GM21529 (cell line): Measurements from ENCODE around the gene MYT1.
"Not testable (repeated sequence)": the region's sequence is repeated elsewhere in the genome, so short reads cannot be mapped to it uniquely, and the experiment has no call there.

Source experiments
- ATAC-seq: cut with Tn5 transposase; IDR thresholded peaks from one replicate; pipeline ENCODE4 v1.9.1; 2021; ENCODE audit not compliant: unreplicated experiment

MYT1 gene

DNA sequence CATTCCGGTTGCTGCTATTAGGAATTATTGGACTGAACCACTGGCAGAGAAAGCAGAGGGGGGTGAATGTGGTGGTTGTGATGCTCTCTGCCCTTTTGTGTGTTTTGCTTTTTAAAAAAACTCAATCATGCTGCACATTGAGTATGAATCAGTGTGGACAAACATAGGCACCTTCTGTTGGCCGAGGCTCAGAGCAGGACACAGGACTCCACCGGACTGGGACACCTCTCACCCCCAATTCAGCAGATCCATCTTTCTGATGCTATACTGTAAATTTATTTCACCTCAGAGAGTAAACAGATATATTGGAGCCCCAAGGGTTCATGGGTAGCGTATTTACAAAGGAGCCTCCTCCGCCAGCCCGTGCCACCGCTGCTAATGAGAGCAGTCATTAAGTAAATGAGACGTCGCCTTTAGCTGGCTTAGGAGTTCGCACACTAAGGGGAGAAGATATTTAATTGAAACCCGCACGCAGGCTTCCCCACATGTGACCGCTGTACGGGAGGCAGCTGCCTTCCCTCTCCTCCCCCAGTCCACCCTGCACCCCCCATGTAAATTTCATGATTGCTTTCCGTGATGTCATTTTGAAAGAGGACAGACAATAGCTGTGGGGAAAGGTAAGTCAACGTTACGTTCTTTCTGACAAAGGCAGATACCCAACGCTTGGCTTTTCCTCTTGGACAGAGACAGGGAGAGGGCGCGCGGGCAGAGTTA, at the start of gene MYT1:
Gene MYT1, plus strand, starts transcription at position 330 of the 714 bp plus-strand sequence. CDS start 34,410 bp downstream, outside the sequence.
- no peak for ATAC-seq

DNA sequence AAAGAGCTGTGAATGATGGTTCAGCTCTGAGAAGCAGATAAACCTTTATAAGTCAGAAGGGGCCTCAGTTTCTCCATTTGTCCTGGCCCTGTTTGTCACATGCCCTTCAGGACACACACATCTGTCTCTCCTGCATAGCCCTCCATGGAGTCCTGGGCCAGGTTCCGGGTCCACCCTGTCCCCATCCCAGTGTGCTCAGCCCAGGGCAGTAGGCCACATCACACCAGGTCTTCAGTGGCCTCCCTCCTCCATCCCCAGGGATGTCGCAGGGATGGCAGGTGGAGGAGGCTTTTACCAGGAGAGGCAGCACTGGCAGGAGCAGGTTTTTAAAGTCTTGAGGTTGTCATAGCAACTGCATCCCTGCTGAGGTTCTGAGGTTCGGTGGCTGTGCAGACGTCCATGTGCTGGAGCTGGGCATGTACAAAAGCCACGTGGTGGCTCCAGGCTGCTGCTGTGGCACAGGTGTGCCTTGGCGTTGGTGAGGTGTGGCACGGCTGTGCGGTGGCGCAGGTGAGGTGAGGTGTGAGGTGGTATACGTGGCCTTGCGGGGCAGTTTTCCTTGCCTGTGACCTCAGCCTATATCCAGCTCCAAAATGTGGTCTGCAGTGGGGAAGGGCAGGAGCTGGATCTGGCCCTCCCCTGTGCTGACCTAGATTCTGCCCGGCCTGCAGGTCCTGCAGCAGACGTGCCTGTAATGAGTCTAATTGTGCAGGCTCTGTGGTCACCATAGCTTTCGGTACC, 48.9 kb upstream of the MYT1 start:
- no peak for ATAC-seq

DNA sequence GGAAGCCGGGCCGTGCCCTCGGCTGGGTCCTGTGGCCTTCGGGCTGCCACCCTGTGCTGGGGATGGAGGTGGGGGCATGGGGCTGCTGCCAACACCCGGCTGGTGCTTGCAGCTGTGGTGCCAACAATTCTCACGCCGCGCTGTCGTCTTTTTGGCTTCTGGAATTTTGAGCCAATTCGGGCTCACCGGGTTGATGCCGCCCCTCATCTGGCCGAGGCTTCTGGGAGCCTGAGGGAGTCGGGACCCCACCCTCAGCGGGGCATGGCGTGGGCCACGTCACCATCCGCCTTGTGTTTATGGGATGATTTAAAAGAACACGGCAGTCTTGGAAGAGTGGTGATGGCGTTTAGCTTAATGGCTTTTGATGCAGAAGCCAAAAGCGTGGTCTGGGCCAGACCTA, 48.2 kb upstream of the MYT1 start:
- ATAC-seq: no peak

DNA sequence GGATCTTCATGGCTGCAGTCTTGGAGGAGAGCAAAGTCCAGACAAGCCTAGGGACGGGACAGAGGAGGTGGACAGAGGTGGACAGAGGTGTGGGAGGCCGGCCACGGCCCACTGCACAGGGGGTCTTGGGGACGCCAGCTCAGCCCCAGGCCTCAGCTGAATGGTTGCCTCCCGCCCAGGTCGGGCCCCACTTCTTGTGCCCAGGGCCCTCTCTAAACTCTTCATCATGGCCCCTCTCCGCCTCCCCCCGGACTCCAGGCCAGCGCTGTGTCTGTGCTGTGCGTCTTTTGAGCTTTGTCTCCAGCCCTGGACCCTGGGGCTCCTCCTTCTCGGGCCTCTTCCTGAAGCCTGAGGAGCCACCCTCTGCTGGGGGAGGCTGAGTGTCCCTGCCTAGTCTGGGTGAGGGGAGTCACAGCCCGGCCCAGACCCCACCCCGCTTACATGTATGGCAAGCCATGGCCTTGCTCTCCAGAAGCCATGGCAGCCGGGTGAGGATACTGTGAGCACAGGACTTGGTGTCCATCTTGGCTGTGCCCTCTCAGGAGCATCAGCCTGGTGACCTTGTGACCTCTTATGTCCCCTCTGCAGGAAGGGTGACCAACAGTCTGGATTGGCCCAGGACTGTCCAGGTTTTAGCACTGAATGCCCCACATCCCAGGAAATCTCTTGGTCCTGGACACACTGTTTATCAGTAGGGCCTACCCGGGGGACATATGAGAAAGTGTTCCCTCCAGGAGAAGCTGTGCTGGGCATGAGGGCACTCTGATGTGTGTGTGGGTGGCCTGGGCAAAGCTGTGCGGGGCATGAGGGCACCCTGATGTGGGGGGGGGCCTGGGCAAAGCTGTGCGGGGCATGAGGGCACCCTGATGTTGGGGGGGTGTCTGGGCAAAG, 47.5 kb upstream of the MYT1 start:
- no peak for ATAC-seq

DNA sequence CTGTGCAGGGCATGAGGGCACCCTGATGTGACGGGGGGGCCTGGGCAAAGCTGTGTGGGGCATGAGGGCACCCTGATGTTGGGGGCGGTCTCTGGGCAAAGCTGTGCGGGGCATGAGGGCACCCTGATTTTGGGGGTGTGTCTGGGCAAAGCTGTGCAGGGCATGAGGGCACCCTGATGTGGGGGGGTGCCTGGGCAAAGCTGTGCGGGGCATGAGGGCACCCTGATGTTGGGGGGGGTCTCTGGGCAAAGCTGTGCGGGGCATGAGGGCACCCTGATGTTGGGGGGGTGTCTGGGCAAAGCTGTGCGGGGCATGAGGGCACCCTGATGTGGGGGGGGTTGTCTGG, 46.8 kb upstream of the MYT1 start:
- ATAC-seq: not testable (repeated sequence)

DNA sequence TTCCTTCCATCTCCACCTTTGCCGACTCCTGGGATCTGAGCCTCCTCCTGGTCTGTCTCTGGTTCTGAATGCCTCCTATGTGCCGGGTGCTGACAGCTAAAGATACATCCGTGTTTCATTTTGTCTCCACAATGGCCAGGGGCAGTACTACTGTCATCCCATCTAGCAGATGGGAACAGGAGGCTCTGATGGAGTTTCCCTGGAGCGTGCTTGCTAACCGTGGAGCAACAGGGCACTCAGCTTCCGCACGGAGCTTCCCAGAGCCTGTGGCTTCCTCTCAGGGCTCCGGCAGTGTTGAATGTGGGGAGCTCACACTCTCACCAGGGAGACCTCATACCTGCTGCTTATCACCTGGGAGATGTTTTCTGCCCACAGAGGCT, 45.0 kb upstream of the MYT1 start:
- no peak for ATAC-seq

DNA sequence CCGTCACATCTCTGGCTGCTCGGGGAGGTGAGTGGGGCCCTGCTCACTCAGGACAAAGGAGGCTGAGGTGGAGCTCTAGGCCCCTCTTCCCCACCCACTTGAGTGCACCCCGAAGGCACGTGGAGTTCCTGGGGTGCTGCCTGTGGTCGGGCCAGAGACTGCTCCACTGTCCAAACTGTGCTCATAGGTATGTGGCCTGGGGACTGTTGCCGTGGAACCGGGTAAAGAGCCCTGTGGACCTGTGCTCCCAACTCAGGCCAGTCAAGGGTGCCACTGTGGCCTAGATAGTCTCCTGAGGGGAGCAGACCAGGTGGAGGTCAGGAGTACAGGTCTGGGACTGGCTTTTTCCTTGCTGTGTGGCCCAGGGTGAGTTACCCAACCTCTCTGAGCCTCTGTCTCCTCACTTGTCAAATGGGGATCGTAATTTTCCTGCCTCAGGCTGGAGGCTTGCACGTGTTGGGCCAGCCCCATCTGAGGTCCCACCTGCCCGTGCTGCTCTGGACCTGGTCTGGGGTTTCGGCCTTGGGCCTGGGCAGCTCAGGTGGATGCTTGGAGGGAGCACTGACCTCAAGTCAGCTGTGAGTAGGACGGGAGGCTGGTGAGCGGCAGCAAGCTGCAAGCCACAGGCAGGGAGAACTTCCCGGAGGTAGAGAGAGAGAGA, 44.4 kb upstream of the MYT1 start:
- ATAC-seq: no peak

DNA sequence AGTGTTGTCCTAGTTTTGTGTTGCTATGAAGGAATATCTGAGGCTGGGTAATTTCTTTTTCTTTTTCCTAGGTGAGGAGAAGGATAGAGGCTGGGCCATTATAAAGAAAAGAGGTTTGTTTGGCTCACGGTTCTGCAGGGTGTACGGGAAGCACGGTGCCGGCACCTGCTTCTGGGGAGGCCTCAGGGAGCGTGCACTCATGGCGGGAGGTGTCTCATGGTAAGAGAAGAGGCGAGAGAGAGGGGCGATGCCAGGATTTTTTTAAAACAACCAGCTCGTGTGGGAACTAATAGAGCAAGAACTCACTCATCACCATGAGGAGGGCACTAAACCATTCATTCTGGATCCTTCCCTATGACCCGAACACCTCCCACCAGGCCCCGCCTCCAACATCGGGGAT, 42.7 kb upstream of the MYT1 start:
- ATAC-seq: no peak

DNA sequence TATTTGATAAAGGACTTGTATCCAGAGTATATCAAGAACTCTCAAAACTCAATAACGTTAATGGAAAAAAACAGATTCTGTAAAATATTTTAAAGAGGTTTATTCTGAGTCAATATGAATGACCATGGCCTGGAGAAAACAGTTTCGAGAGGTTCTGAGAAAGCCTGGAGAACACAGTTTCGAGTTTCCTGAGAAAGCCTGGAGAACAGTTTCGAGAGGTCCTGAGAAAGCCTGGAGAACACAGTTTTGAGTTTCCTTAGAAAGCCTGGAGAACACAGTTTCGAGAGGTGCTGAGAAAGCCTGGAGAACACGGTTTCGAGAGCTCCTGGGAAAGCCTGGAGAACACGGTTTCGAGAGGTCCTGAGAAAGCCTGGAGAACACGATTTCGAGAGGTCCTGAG, 41.3 kb upstream of the MYT1 start:
- ATAC-seq: not testable (repeated sequence)

DNA sequence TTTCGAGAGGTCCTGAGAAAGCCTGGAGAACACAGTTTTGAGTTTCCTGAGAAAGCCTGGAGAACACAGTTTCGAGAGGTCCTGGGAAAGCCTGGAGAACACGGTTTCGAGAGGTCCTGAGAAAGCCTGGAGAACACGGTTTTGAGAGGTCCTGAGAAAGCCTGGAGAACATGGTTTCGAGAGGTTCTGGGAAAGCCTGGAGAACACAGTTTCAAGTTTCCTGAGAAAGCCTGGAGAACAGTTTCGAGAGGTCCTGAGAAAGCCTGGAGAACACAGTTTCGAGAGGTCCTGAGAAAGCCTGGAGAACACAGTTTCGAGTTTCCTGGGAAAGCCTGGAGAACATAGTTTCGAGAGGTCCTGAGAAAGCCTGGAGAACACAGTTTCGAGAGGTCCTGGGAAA, 40.7 kb upstream of the MYT1 start:
- not testable (repeated sequence) for ATAC-seq

DNA sequence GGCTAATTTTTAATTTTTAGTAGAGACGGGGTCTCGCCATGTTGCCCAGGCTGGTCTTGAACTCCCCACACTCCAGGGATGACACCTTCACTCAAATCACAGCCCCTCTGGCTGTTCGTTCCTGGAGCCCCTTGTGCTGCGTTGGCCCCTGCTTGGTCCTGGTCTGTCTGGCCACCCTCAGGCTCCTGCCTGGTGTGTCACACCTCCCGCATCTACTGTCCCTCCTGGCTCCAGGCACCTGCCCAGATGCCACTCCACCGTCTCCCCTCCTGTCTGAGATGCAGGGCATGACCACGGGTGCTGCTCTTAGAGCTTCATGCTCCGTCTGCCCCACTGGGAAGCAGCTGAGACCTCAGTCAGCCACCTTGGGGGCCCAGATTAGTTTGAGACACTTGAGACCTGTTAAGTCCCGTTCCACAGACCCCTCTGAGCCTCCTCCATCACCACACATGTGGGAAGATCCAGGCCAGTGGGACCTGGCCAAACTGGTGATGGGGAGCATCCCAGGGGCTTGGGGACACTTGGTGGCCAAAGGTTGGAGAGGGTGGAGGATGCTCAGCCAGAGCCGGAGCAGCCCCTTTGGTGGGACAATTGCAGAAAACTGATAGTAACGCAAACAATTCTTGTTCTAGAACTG, 35.0 kb upstream of the MYT1 start:
- ATAC-seq: no peak

DNA sequence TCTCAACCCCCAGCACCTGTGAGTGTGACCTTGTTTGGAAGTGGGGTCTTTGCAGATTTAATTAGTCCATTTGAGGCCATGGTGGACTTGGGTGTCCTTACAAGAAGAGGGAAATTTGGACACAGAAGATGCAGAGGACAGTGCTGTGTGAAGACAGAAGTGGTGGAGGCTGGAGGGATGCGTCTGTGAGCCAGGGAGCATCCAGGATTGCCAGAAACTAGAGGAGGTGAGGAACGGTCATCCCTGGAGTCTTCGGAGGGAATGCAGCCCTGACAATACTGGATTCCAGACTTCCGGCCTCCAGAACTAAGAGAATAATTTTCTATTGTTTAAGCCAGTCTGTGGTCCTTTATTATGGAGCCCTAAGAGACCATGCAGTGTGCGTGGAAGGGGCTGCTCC, 34.0 kb upstream of the MYT1 start:
- no peak for ATAC-seq

DNA sequence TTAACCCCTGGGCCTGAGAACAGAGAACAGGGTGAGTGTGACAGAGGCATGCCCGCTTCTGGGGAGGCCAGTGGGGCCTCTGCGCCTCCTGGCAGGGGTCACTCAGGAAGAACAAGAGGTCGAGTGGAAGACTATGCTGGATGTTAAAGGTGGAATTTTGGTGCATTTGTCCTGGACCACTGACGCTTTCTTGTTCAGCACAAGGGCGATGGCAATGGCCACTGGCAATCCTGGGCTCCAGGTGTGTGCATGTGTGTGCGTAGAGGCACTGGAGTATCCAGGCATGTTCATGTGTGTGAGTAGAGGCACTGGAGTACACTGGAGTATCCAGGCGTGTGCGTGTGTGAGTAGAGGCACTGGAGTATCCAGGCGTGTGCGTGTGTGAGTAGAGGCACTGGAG, 33.4 kb upstream of the MYT1 start:
- ATAC-seq: no peak

DNA sequence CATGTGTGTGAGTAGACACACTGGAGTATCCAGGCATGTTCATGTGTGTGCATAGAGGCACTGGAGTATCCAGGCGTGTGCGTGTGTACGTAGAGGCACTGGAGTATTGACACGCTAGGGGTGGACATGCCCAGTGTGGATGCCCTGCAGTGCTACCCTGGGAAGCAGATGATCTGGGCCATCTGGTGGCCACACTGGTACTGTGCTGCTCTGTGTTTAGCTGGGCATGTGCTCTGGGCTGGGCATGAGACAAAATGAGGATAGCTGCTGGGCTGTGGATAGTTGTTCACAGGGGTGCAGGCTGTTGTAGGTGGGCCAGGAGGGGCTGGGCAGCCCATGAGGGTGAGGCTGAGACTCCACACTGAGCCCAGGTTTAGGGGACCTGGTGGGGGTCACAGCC, 32.8 kb upstream of the MYT1 start:
- ATAC-seq: no peak

DNA sequence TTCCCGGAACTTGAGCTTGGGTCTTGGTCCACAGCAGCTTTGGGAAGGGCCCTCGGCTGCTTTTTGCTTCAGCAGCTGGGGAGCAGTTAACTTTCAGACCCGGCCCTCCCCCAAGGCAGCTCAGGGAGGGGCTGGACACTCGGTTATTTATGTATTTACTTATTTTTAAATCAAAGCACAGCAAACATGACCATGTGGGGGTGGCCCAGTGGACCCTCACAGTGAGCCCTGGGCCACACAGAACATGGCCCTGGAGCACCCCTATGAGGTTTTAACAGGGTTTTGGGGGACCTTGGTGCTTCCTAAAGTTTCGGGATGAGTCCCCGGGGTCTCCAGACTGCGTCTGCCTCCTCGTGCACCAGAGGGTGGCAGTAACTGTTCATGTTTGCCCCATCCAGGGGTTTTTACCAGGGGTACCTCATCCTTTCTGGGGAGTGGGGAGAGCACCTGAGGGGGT, 30.3 kb upstream of the MYT1 start:
- ATAC-seq: no peak

DNA sequence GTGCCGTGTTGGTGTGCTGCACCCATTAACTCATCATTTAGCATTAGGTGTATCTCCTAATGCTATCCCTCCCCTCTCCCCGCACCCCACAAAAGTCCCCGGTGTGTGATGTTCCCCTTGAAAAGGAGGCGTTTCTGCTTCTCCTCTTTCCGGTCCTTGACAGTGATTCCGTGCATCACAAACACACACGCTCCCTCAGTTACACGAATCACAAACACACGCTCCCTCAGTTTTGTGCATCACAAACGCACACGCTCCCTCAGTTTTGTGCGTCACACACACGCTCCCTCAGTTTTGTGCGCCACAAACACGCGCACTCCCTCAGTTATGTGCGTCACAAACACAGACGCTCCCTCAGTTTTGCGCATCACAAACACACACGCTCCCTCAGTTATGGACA, 29.5 kb upstream of the MYT1 start:
- not testable (repeated sequence) for ATAC-seq

DNA sequence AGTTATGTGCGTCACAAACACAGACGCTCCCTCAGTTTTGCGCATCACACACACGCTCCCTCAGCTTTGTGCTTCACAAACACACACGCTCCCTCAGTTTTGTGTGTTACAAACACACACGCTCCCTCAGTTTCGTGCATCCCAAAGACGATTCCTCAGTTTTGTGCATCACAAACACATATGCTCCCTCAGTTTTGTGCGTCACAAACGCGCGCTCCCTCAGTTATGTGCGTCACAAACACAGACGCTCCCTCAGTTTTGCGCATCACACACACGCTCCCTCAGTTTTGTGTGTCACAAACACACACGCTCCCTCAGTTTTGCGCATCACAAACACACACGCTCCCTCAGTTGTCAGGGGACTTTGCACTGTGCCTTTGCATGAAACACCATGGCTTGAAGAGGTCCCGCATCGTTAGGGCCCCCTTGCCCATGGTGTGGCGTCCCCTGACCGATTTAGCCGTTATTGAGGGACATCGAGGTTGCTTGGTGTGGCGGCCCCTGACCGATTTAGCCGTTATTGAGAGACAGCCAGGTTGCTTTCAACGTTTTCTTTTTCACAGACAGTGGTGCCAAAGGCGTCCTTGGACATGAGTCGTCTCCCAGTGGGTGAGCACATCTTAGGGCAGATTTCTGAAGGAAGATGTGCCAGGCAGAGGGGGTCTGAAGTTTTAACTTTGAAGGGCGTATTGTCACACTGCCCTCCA, 28.1 kb upstream of the MYT1 start:
- ATAC-seq: no peak

DNA sequence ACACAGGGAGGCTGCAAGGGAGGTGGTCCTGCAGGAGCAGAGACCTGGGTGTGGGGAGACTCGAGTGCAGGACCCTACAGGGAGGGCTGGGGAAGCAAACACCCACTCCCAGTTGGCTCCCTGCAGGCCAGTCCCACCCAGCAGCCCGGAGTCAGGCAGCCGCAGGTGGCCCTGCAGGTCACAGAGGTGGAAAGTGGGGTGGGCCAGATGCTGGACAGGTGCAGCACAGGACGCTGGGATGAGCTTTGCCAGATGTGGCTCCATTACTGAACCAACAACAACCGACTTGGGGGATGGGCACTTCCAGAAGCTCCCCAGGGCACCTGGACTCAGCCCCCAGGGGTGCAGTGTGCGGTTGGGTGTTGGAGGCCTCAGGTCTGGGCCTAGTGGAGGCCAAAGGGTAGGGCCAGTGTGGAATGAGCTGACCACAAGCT, 26.6 kb upstream of the MYT1 start:
- ATAC-seq: no peak

DNA sequence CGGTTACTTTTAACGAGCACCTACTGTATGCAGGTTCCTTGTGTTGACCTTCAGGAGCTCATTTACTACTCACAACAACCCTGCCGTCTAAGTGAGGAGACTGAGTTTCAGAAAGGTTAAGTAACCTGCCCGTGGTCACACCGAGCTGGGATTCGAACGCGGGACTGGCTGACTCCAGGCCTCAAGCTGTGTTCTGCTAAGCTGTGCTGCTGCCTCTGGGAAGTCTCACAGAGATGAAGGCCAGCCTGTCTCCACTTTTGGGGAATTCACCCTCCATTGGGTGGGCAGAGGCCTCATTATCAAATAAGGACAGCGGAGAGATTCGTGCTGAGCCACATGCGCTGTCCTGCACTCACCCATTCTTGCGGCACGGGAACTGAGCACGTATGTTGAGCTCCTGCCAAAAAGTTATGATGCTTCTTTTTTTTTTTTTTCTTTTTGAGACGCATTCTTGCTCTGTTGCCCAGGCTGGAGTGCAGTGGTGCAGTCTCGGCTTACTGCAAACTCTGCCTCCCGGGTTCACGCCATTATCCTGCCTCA, 25.9 kb upstream of the MYT1 start:
- no peak for ATAC-seq
